ENCODE data around the gene PABPN1.
"Not testable (repeated sequence)": the region's sequence is repeated elsewhere in the genome, so short reads cannot be mapped to it uniquely, and the experiment has no call there.

PABPN1 gene

GRCh38 chr14:23320584-23321571 lies at the start of gene PABPN1:
PABPN1 (plus strand) TSS chr14:23321457; CDS start chr14:23321470, 13 bp downstream.
- peaks cover 29% of the 10 kb centered on the region for H3K36me3 ChIP-seq (ENCODE audit: control insufficient read depth, insufficient read depth, low read length)
- H3K4me1 ChIP-seq (ENCODE audit: control insufficient read depth, insufficient read depth, low read length), result peaks cover 17% of the 10 kb centered on the region; the same call in 1 of the 2 replicates
- peak within 1 kb of the TSS; percentile 98 for H3K4me3 ChIP-seq (ENCODE audit: low read depth, low read length)

GRCh38 chr14:23275412-23275811 lies 45.8 kb upstream of the PABPN1 start:
- H3K27ac ChIP-seq (ENCODE audit: low read depth, low read length), result no peak overlapping the region
- H3K9me3 ChIP-seq (ENCODE audit: control insufficient read depth, insufficient read depth, low read length), result no peaks in the 10 kb centered on the region
- H3K36me3 ChIP-seq (ENCODE audit: control insufficient read depth, insufficient read depth, low read length), result no peaks in the 10 kb centered on the region
- H3K4me1 ChIP-seq (ENCODE audit: control insufficient read depth, insufficient read depth, low read length), result peaks cover 9% of the 10 kb centered on the region
- no peak overlapping the region for H3K4me3 ChIP-seq (ENCODE audit: low read depth, low read length)
- no peak overlapping the region for H3K9ac ChIP-seq (ENCODE audit: low read depth, low read length)
- peaks cover 42% of the 10 kb centered on the region for H3K27me3 ChIP-seq (ENCODE audit: control insufficient read depth, insufficient read depth, low read length)

More at GRCh38 chr14:23320584-23321571, at the start of gene PABPN1:
- Histone ChIP-seq H3K9ac (ENCODE audit: low read depth, low read length) (peak within 1 kb of the TSS; percentile 94), H3K27me3 (ENCODE audit: control insufficient read depth, insufficient read depth, low read length) (no peaks in the 10 kb centered on the region), H3K27ac (ENCODE audit: low read depth, low read length) (peak within 1 kb of the TSS; percentile 95), H3K9me3 (ENCODE audit: control insufficient read depth, insufficient read depth, low read length) (no peaks in the 10 kb centered on the region)

GRCh38 chr14:23277189-23277588 lies 44.1 kb upstream of the PABPN1 start:
- Histone ChIP-seq H3K27me3 (ENCODE audit: control insufficient read depth, insufficient read depth, low read length) (peaks cover 38% of the 10 kb centered on the region), H3K4me3 (ENCODE audit: low read depth, low read length) (no peak overlapping the region), H3K9me3 (ENCODE audit: control insufficient read depth, insufficient read depth, low read length) (no peaks in the 10 kb centered on the region), H3K27ac (ENCODE audit: low read depth, low read length) (no peak overlapping the region), H3K36me3 (ENCODE audit: control insufficient read depth, insufficient read depth, low read length) (no peaks in the 10 kb centered on the region), H3K4me1 (ENCODE audit: control insufficient read depth, insufficient read depth, low read length) (peaks cover 12% of the 10 kb centered on the region), H3K9ac (ENCODE audit: low read depth, low read length) (no peak overlapping the region)

GRCh38 chr14:23277928-23278327 lies 43.3 kb upstream of the PABPN1 start:
- H3K27ac ChIP-seq (ENCODE audit: low read depth, low read length); H3K36me3 ChIP-seq (ENCODE audit: control insufficient read depth, insufficient read depth, low read length); H3K9ac ChIP-seq (ENCODE audit: low read depth, low read length); H3K4me3 ChIP-seq (ENCODE audit: low read depth, low read length); H3K9me3 ChIP-seq (ENCODE audit: control insufficient read depth, insufficient read depth, low read length): not testable (repeated sequence)
- Histone ChIP-seq H3K27me3 (ENCODE audit: control insufficient read depth, insufficient read depth, low read length) (peaks cover 31% of the 10 kb centered on the region), H3K4me1 (ENCODE audit: control insufficient read depth, insufficient read depth, low read length) (peaks cover 12% of the 10 kb centered on the region)

GRCh38 chr14:23281247-23281646 lies 40.0 kb upstream of the PABPN1 start:
- Histone ChIP-seq H3K9ac (ENCODE audit: low read depth, low read length) (no peak overlapping the region), H3K4me3 (ENCODE audit: low read depth, low read length) (no peak overlapping the region), H3K9me3 (ENCODE audit: control insufficient read depth, insufficient read depth, low read length) (no peaks in the 10 kb centered on the region), H3K4me1 (ENCODE audit: control insufficient read depth, insufficient read depth, low read length) (peaks cover 16% of the 10 kb centered on the region), H3K36me3 (ENCODE audit: control insufficient read depth, insufficient read depth, low read length) (no peaks in the 10 kb centered on the region), H3K27me3 (ENCODE audit: control insufficient read depth, insufficient read depth, low read length) (peaks cover 6% of the 10 kb centered on the region; the same call in 1 of the 2 replicates), H3K27ac (ENCODE audit: low read depth, low read length) (no peak overlapping the region)

GRCh38 chr14:23284654-23285529 lies 36.4 kb upstream of the PABPN1 start:
- no peak overlapping the region for H3K27ac ChIP-seq (ENCODE audit: low read depth, low read length)
- no peaks in the 10 kb centered on the region for H3K36me3 ChIP-seq (ENCODE audit: control insufficient read depth, insufficient read depth, low read length)
- H3K27me3 ChIP-seq (ENCODE audit: control insufficient read depth, insufficient read depth, low read length), result peaks cover 28% of the 10 kb centered on the region
- H3K4me3 ChIP-seq (ENCODE audit: low read depth, low read length), result peak overlapping the region; percentile 92
- H3K9ac ChIP-seq (ENCODE audit: low read depth, low read length), result peak overlapping the region; percentile 62; the same call in 1 of the 2 replicates
- peaks cover 18% of the 10 kb centered on the region for H3K4me1 ChIP-seq (ENCODE audit: control insufficient read depth, insufficient read depth, low read length)
- H3K9me3 ChIP-seq (ENCODE audit: control insufficient read depth, insufficient read depth, low read length), result no peaks in the 10 kb centered on the region

- Histone ChIP-seq H3K27ac (ENCODE audit: low read depth, low read length) (peak overlapping the region; percentile 59), H3K9ac (ENCODE audit: low read depth, low read length) (peak overlapping the region; percentile 62), H3K4me1 (ENCODE audit: control insufficient read depth, insufficient read depth, low read length) (peaks cover 12% of the 10 kb centered on the region), H3K36me3 (ENCODE audit: control insufficient read depth, insufficient read depth, low read length) (no peaks in the 10 kb centered on the region), H3K4me3 (ENCODE audit: low read depth, low read length) (peak overlapping the region; percentile 92), H3K27me3 (ENCODE audit: control insufficient read depth, insufficient read depth, low read length) (peaks cover 35% of the 10 kb centered on the region), H3K9me3 (ENCODE audit: control insufficient read depth, insufficient read depth, low read length) (no peaks in the 10 kb centered on the region)
Observed at GRCh38 chr14:23285530-23286019, 35.7 kb upstream of the PABPN1 start.

GRCh38 chr14:23286020-23286901 lies 35.0 kb upstream of the PABPN1 start, which contains the start of gene HOMEZ:
HOMEZ (minus strand) TSS chr14:23286132; CDS start chr14:23285952, 180 bp downstream.
- no peaks in the 10 kb centered on the region for H3K9me3 ChIP-seq (ENCODE audit: control insufficient read depth, insufficient read depth, low read length)
- H3K36me3 ChIP-seq (ENCODE audit: control insufficient read depth, insufficient read depth, low read length), result no peaks in the 10 kb centered on the region
- H3K4me1 ChIP-seq (ENCODE audit: control insufficient read depth, insufficient read depth, low read length), result peaks cover 9% of the 10 kb centered on the region
- peaks cover 42% of the 10 kb centered on the region for H3K27me3 ChIP-seq (ENCODE audit: control insufficient read depth, insufficient read depth, low read length)
- peak within 1 kb of the TSS; percentile 90 for H3K27ac ChIP-seq (ENCODE audit: low read depth, low read length)
- H3K9ac ChIP-seq (ENCODE audit: low read depth, low read length), result peak within 1 kb of the TSS; percentile 62
- H3K4me3 ChIP-seq (ENCODE audit: low read depth, low read length), result peak within 1 kb of the TSS; percentile 92

- Histone ChIP-seq H3K4me1 (ENCODE audit: control insufficient read depth, insufficient read depth, low read length) (peaks cover 9% of the 10 kb centered on the region), H3K27me3 (ENCODE audit: control insufficient read depth, insufficient read depth, low read length) (peaks cover 49% of the 10 kb centered on the region), H3K4me3 (ENCODE audit: low read depth, low read length) (peak overlapping the region; percentile 92), H3K36me3 (ENCODE audit: control insufficient read depth, insufficient read depth, low read length) (no peaks in the 10 kb centered on the region), H3K27ac (ENCODE audit: low read depth, low read length) (peak overlapping the region; percentile 90), H3K9me3 (ENCODE audit: control insufficient read depth, insufficient read depth, low read length) (no peaks in the 10 kb centered on the region), H3K9ac (ENCODE audit: low read depth, low read length) (no peak overlapping the region)
Observed at GRCh38 chr14:23286902-23287479, 34.3 kb upstream of the PABPN1 start.

Measured in HUES48 (cell line).